OCI-LY3 (cell line): ENCODE data around the gene GRIN1.

ENCODE experiments used
- CTCF ChIP-seq: fragments of 200-600, 300-600 bp; sonication (generic); IDR thresholded peaks from 2 replicates; pipeline ENCODE4 v1.5.1; 2014; ENCODE audit warnings: antibody characterized with exemption, low read length, low read depth
- EZH2phosphoT487 ChIP-seq: fragments of 200-600 bp; shearing (Covaris generic); IDR thresholded peaks from 2 replicates; pipeline ENCODE4 v1.6.1; 2018; ENCODE audit warnings: antibody characterized with exemption, mixed run types, low read depth

GRCh38 chr9:137184881-137185660 lies 46.1 kb downstream of the GRIN1 start:
- no peak for TF ChIP-seq CTCF
- no peak for TF ChIP-seq EZH2phosphoT487
